ENCODE data around the gene LCN10.

Gene LCN10

DNA sequence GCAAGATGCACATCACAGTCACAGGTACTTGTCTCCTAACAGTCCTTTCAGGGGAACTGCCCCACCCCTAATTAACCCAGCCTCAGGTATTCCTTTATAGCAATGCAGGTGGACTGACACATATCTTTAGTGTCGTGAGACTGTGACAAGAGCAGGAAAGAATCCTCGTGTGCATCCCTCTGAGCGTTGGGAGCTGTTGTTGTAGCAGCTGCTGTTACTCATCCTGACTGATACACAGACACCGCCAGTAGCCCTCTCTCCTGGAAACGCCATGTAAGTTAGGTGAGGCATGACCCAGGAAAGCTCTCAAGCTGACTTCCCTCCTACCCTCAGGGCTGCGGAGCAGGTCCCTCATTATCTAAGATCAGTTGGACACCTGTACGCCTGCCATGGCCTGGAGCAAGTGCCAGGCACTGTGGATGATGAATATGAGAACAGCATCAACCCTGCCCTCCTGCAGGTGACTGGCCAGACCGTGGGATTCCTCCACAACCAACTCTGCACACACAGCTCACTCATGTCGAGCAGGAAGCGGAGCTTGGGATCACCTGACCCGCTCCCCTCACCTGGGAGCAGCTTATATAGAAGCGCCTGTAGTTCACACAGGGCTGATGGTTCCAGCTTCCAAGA lies 31.8 kb upstream of the LCN10 start:
- TF ChIP-seq, protein P1, sequence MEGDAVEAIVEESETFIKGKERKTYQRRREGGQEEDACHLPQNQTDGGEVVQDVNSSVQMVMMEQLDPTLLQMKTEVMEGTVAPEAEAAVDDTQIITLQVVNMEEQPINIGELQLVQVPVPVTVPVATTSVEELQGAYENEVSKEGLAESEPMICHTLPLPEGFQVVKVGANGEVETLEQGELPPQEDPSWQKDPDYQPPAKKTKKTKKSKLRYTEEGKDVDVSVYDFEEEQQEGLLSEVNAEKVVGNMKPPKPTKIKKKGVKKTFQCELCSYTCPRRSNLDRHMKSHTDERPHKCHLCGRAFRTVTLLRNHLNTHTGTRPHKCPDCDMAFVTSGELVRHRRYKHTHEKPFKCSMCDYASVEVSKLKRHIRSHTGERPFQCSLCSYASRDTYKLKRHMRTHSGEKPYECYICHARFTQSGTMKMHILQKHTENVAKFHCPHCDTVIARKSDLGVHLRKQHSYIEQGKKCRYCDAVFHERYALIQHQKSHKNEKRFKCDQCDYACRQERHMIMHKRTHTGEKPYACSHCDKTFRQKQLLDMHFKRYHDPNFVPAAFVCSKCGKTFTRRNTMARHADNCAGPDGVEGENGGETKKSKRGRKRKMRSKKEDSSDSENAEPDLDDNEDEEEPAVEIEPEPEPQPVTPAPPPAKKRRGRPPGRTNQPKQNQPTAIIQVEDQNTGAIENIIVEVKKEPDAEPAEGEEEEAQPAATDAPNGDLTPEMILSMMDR (IDR thresholded peaks at IDR 0.05) = no peak

DNA sequence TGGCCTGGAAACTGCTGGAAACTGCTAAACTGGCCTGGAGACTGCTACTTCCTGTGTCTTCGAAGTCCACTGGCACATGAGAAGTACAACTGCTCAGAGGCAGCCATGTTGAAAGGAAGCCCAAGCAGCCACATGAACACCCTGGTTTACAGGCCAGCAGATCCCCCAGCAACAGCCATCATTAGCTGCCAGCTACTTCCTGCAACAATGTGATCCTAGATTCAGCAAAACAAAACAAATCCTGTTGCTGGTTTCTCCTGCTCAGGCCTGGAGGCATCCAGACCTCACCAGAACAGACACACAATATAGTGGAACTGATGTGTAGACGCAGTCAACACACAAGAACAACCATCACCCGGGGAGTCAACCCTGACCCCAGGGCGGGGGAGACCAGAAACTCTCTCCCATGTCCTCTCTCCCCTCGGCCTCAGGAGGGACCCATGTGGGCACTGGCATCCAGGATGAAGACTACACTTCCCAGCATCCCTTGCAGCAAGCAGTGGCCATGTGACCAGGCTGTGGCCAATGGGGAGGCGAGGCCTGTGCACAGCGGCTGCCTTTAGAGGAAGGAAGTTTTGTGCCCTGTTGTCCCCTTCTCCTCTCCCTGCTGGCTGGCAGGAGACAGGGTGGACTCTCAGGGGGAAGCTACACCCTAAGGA lies 30.8 kb upstream of the LCN10 start:
- TF ChIP-seq, protein P1 (IDR thresholded peaks at IDR 0.05) = no peak

DNA sequence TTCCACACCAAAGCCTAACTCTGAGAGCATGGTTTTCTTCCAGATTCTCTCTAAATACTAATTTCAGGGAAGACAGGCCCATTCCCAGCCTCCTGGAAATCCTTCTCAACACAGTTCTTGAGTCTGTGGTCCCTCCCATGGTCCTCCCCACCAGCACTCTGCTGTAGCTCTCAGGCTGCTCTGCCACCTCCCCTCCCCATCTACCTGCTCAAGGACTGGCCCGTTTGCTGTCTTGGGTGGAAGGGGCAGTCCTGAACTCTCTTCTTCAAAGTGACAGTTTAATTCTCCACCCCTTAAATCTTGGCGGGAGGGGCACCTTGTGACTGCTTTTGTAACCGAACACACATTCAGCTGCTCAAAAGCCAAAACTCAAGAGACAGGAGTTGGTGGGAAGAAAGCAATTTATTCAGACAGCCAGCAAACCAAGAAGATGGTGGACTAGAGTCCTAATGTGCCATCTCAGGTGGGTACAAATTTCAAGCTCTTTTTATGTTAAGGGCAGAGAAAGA lies 29.2 kb upstream of the LCN10 start:
- TF ChIP-seq, protein P1 (IDR thresholded peaks at IDR 0.05) = no peak

DNA sequence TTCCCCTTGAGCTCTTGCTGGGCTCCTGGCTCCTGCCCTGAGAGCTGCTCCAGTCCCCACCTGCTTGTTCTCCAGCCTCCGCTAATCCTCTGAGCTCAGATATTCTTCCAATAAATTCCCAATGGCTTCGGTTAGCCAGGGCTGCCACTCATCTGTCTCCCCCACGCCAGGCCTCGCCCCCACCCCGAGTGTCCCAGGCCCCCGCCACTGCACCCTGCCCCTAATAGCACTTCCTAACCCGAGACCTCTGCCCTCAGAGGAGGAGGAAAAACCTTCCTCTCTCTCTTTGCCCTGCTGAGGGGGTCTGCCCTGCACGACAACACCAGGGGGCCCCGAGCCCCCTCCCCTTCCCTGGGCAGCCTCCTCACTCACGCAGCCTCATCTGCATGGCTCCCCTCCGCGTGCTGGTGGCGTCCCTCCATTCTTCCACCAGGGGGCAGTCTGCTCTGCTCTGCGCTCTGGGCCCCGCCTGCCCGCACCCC lies 27.0 kb upstream of the LCN10 start:
- TF ChIP-seq, protein P1 (IDR thresholded peaks at IDR 0.05) = peak; percentile 65

DNA sequence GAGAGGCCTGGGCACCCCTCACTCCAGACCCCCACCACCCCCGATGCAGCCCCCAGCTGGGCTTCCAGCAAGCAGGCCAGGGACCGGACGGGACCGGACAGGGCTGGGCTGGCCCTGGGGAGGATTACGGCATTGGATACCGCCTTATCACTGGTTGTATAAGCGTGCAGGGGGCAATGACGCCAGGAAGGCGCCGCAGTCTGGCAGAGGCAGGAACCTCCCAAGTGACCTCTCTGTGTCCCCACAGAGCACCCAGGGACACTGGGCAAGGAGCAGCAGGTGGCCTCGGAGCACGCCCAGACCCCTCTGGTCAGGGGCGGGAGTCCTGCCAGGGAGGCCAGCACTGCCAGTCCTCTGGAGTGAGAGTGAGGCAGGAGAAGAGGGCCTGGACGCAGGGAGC lies 22.3 kb upstream of the LCN10 start:
- TF ChIP-seq, protein P1 (IDR thresholded peaks at IDR 0.05) = no peak

DNA sequence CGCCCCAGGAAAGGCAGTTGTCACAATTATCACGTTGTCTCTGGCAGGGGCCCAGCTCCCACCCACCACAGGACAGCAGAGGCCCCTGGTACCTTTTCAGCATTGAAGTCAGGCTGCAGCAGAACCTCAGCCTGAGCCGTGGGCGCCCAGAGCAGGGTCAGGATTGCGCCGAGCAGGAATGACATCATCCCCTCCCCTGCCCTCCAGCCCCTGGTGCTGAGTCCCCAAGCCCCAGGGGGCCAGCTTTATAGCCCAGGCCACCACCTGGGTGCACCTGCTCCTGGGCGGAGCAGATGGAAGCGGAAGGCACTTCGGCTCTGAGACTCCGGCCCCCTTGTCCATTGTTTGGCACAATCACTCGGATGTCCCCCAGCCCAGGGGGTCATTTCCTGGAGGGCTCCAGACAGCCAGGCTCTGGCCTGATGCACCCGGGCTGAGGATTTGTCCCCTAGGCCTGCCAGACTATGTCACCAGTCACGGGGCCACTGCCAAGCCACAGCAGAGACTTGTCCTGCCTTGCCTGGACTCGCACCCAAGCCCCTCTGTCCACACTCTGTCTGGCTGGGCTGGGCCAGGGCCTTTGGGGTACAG lies 21.7 kb upstream of the LCN10 start, which contains the start of gene LCN15:
Gene LCN15 (minus strand): TSS at position 218 of the 591 bp plus-strand sequence. CDS start 30 bp downstream, at position 188.
- TF ChIP-seq, protein P1 (IDR thresholded peaks at IDR 0.05) = no peak

DNA sequence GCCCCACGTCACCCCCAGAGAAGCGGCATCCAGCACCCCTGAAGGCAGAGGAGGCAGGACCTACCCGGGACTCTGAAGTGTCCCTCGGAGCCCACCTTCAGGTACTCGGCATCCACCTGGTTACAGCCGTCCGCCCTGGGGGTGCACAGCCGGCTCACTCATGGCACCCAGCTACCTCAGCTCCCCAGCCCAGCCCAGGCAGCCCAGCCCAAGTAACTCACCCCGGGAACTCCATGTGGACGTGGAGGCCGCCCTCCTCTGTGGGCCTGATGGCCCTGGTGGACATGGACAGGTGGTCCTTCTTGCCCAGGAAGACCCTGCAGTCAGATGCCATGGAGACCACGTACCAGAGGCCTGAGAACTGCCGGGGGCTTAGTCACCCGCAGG lies 20.9 kb upstream of the LCN10 start:
- TF ChIP-seq, protein P1 (IDR thresholded peaks at IDR 0.05) = no peak
